Bronchial epithelial cell (primary cell): ENCODE measurements around the gene KDM4C. TPM values are rescaled to one million over a fixed set of nuclear protein-coding genes. Genes with fewer than 3 reads are reported as not detected.
"Not testable (repeated sequence)": the region's sequence is repeated elsewhere in the genome, so short reads cannot be mapped to it uniquely, and the experiment has no call there.

Experiments used
- DNase-seq: peaks from one replicate; pipeline ENCODE4 v3.0.0-alpha.2; 2010; ENCODE audit warnings: low read depth
- FAIRE-seq: peaks from 2 replicates; lab custom pipeline; 2011; peaks lifted over from hg19 to GRCh38; lab: Jason Lieb, UNC
- H3K27me3 ChIP-seq: 2 replicates; pipeline ENCODE4 v1.5.1; 2011; ENCODE audit warnings: low read length; ENCODE audit not compliant: control insufficient read depth, insufficient read depth
- H3K36me3 ChIP-seq: 2 replicates; pipeline ENCODE4 v1.5.1; 2011; ENCODE audit warnings: low read length; ENCODE audit not compliant: control insufficient read depth, insufficient read depth
- H3K4me3 ChIP-seq: 2 replicates; pipeline ENCODE4 v1.5.1; 2011; ENCODE audit warnings: mild to moderate bottlenecking, low read depth, low read length, control low read depth
- CTCF ChIP-seq: IDR thresholded peaks from 2 replicates; pipeline ENCODE4 v1.5.1; 2011; ENCODE audit warnings: mild to moderate bottlenecking, moderate library complexity, low read length, control low read depth, inconsistent platforms; ENCODE audit not compliant: insufficient read depth, severe bottlenecking
- total RNA-seq: library from RNA; depleted of rRNA; stranded (reverse); fragments of >200 nt; gene quantifications from 2 replicates; pipeline ENCODE4 v1.2.1, GENCODE V29; 2014

The KDM4C gene
- total RNA-seq, 1 donor from 2014 or later: 36.6 TPM

DNA sequence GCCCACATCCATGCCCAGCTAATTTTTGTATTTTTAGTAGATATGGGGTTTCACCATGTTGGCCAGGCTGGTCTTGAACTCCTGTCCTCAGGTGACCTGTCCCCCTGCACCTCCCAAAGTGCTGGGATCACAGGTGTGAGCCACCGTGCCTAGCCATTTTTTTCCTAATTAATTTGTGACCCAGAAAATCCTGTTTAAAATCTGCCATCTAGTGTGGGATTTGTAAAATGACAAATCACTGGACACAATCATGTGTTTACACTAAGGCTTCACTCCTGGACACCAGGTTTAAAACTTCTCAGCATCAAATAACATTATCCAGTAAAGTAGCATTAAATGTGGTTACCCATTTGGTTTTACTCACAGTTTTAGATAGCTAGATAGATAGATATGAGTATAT is 18.6 kb upstream of the KDM4C start:
- Histone ChIP-seq H3K27me3 (no peaks in the 10 kb centered on the region), H3K36me3 (no peaks in the 10 kb centered on the region), H3K4me3 (no peak overlapping the region)
- FAIRE-seq (no peak), DNase-seq (peak; percentile 42)
- no peak for TF ChIP-seq CTCF

GRCh38 chr9:6748861-6749260 is 8.9 kb upstream of the KDM4C start:
- not testable (repeated sequence) for H3K27me3 ChIP-seq, H3K36me3 ChIP-seq, H3K4me3 ChIP-seq, DNase-seq, FAIRE-seq

DNA sequence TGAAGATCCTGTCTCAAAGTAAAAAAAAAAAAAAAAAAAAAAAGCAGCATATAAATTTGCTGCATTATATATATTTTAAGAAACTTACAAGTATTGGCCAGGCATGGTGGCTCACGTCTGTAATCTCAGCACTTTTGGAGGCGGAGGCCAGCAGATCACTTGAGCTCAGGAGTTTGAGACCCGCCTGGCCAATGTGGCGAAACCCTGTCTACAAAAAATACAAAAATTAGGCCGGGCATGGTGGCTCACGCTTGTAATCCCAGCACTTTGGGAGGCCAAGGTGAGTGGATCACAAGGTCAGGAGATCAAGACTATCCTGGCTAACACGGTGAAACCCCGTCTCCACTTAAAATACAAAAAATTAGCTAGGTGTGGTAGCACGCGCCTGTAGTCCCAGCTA is 2.9 kb upstream of the KDM4C start:
- H3K4me3 ChIP-seq, H3K27me3 ChIP-seq, DNase-seq, H3K36me3 ChIP-seq, FAIRE-seq: not testable (repeated sequence)

DNA sequence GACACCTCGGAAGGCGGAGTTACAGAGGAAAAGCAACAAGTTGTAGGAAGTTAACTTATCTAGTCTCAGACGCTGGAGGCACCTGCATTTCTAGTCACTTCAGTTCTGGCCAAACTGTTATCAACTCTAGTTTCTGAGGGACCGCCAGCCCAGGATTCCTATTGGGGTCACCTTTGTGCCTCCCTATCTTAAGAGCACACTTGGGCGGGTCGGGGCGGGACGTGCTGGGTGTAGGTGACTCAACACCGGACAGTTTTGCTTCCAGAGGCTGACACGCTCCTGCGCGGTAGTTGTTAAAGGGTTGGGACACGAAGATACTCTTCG is 679 bp upstream of the KDM4C start:
- no peak for FAIRE-seq
- TF ChIP-seq CTCF: no peak
- Histone ChIP-seq H3K36me3 (no peaks in the 10 kb centered on the region), H3K4me3 (peak overlapping the region; percentile 54), H3K27me3 (no peaks in the 10 kb centered on the region)
- peak; percentile 82 for DNase-seq

GRCh38 chr9:6758248-6758497 is 400 bp downstream of the KDM4C start:
- TF ChIP-seq CTCF: no peak
- DNase-seq: no peak
- H3K36me3 ChIP-seq: no peaks in the 10 kb centered on the region
- peak overlapping the region; percentile 54 for H3K4me3 ChIP-seq
- H3K27me3 ChIP-seq: no peaks in the 10 kb centered on the region
- FAIRE-seq: no peak

DNA sequence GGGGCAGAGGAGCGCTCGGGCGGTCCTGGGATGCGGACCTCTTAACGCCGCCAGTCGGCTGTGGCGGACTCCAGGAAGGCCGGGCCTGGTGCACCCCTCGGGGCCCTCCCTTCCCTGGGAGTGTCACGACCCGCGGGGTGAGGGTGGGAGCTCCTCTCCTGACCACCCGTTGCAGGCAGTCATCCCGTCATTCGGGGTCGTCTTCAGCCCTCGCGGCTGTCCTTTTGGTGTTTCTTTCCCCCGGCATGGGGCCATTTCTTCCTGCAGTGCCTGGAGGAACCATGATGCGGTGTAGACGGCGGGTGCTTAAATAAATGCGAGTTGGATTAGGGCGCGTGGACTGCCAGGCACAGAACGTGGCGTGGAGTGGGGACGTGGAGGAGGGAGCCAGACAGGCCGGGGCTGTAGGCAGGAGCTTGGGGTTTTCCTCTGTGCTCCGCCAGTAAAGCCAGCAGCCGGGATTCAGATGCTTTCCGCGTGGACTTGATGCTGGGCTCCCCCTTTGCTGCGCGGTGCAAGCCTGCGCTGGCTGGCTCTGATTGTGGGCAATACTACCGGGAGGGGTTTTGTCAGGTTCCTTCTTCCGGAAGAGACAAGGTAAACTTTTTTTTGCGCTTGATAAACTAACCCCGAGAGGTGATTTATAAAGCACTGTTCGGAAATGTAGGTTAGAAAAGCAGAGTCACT is 868 bp downstream of the KDM4C start:
- no peak for FAIRE-seq
- peak; percentile 67 for DNase-seq

More for the DNA sequence above, 868 bp downstream of the KDM4C start:
- peak overlapping the region; percentile 54 for H3K4me3 ChIP-seq
- no peak for TF ChIP-seq CTCF
- H3K36me3 ChIP-seq: no peaks in the 10 kb centered on the region
- H3K27me3 ChIP-seq: no peaks in the 10 kb centered on the region
